Cardiac muscle cell (in vitro differentiated cells and primary cell): ENCODE results near the gene SLC5A11. TPM values are rescaled to one million over a fixed set of nuclear protein-coding genes. Genes with fewer than 3 reads are reported as not detected.
"Not testable (repeated sequence)": the region's sequence is repeated elsewhere in the genome, so short reads cannot be mapped to it uniquely, and the experiment has no call there.

ENCODE experiments used
- DNase-seq, 2 donors: peaks; one replicate each; pipeline versions ENCODE4 v3.0.0 to v3.0.0-alpha.2; 2010 to 2017; ENCODE audit warnings: low read depth in 1 of 2, low spot score in 1 of 2
- H3K27ac ChIP-seq: fragments of 200-600 bp; sonication (generic); 2 replicates; pipeline ENCODE4 v1.5.1; 2016
- H3K27me3 ChIP-seq: fragments of 200-600 bp; sonication (generic); 2 replicates; pipeline ENCODE4 v1.6.0; 2016; ENCODE audit warnings: control low read depth
- H3K36me3 ChIP-seq: fragments of 200-600 bp; sonication (generic); 2 replicates; pipeline ENCODE4 v1.5.1; 2016; ENCODE audit warnings: control low read depth
- H3K4me1 ChIP-seq: fragments of 200-600 bp; sonication (generic); 2 replicates; pipeline ENCODE4 v1.8.1; 2017; ENCODE audit warnings: low read depth, mild to moderate bottlenecking, mixed run types
- H3K4me3 ChIP-seq: fragments of 200-600 bp; sonication (generic); 2 replicates; pipeline ENCODE4 v1.5.1; 2016; ENCODE audit warnings: mild to moderate bottlenecking
- H3K9me3 ChIP-seq: fragments of 200-600 bp; sonication (generic); 2 replicates; pipeline ENCODE4 v1.5.1; 2017; ENCODE audit warnings: low read depth, mild to moderate bottlenecking, control low read depth
- polyA plus RNA-seq: library from polyadenylated mRNA; unstranded; fragments of >200 nt; fragmentation: Nextera tagmentation; extraction: Ambion mirVana; gene quantifications from 2 replicates; pipeline ENCODE4 v1.2.1, GENCODE V29; 2016
- total RNA-seq: library from RNA; depleted of rRNA; stranded (reverse); fragments of >200 nt; gene quantifications from 2 replicates; pipeline ENCODE4 v1.2.3, GENCODE V29; 2016
- TF ChIP-seq, protein P1 (sequence below): IDR thresholded peaks from 2 replicates; pipeline ENCODE4 v1.5.1; 2012; ENCODE audit warnings: low read depth, mild to moderate bottlenecking, low read length

SLC5A11 gene
- total and polyA plus RNA-seq, 2 experiments from 2014 or later: not detected

DNA sequence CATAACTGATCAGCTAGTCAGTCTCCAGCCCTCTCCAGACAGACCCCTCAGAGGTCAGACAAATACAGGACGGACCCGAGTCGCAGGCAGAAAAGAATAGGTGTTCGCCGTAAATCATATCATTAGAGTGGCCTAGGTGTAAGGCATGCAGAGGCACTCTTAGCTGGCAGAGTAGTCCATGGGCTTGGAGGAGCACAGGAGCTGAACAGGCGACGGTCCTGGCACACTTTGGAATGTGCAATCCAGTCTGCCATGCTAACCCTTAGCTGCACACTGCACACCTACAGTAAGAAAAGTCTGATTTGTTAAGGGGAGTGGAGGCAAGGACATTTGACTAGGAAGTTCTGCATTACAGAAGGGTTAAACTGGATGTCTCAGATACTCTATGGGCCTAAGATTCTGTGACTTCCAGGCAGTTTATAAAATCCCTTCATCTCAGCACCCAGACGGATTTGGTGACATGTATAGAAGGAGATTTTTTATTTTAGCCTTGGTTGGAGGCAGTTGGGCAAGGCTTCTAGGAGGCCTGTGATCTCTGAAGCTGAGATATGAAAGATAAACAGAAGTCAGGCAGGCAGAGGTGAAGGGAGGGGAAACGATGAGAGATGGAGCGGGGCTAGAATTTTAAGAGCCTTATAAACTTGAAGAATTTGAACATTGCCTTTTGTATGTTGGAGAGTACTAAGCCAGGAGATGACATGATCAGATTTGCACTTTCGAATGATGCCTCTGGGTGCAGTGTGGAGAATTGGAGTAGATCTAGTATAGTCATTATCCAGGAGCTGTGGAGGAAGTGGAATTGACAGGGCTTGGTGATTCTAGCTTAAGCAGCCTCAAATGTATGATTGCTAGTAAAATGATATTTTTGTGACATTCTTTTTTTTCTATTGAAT, 34.6 kb upstream of the SLC5A11 start:
- DNase-seq: no peak
- no peaks in the 10 kb centered on the region for H3K9me3 ChIP-seq
- peaks cover 81% of the 10 kb centered on the region for H3K36me3 ChIP-seq
- no peaks in the 10 kb centered on the region for H3K27me3 ChIP-seq
- no peak overlapping the region for H3K27ac ChIP-seq
- no peaks in the 10 kb centered on the region for H3K4me1 ChIP-seq
- no peak overlapping the region for H3K4me3 ChIP-seq
- TF ChIP-seq, protein P1, sequence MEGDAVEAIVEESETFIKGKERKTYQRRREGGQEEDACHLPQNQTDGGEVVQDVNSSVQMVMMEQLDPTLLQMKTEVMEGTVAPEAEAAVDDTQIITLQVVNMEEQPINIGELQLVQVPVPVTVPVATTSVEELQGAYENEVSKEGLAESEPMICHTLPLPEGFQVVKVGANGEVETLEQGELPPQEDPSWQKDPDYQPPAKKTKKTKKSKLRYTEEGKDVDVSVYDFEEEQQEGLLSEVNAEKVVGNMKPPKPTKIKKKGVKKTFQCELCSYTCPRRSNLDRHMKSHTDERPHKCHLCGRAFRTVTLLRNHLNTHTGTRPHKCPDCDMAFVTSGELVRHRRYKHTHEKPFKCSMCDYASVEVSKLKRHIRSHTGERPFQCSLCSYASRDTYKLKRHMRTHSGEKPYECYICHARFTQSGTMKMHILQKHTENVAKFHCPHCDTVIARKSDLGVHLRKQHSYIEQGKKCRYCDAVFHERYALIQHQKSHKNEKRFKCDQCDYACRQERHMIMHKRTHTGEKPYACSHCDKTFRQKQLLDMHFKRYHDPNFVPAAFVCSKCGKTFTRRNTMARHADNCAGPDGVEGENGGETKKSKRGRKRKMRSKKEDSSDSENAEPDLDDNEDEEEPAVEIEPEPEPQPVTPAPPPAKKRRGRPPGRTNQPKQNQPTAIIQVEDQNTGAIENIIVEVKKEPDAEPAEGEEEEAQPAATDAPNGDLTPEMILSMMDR: no peak

DNA sequence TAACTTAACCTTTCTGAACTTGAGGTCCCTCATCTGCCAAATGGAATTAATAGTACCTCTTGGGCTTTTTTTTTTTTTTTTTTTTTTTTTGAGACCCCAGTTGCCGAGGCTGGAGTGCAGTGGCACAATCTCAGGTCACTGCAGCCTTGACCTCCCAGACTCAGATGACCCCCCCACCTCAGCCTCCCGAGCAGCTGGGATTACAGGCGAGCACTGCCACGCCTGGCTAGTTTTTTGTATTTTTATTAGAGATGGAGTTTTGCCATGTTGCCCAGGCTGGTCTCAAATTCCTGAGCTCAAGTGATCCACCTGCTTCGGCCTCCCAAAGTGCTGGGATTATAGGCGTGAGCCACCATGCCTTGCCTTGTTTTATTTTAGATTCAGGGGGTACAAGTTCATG, 33.0 kb upstream of the SLC5A11 start:
- DNase-seq, H3K27ac ChIP-seq, H3K4me1 ChIP-seq, H3K9me3 ChIP-seq, H3K4me3 ChIP-seq, H3K27me3 ChIP-seq: not testable (repeated sequence)
- peaks cover 82% of the 10 kb centered on the region for H3K36me3 ChIP-seq

DNA sequence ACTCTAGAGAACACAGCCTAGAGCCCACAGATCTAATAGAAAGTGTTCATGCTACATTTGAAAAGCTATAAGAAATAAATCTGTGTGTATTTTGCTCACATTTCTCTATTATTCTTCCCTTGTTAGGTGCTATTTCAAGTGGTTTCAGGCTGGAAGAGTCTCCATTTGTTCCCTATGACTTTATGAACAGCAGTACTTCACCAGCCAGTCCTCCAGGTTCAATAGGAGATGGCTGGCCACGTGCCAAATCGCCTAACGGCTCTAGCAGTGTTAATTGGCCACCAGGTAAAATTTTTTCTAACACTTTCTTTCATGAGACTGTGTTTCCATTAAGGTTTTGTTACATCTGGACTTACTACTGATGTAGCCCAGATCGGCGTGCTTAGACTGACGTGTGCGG, 30.7 kb upstream of the SLC5A11 start:
- Histone ChIP-seq H3K27ac (no peak overlapping the region), H3K4me3 (no peak overlapping the region), H3K36me3 (peaks cover 79% of the 10 kb centered on the region), H3K27me3 (no peaks in the 10 kb centered on the region), H3K4me1 (no peaks in the 10 kb centered on the region), H3K9me3 (no peaks in the 10 kb centered on the region)
- DNase-seq: no peak
- TF ChIP-seq, protein P1: no peak

DNA sequence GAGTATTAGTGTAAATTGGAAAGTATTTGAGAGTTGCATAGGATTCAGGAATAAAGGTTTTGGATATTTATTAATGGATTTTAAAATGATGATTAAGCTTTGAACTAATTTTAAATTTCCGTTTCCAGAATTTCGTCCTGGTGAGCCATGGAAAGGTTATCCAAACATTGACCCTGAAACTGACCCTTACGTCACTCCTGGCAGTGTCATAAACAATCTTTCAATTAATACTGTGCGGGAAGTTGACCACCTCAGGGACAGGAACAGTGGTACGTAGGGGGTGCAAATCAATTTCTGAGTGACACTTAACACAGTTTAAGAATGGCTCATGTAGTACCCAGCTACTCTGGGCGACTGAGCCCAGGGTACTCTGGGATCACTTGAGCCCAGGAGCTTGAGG, 29.1 kb upstream of the SLC5A11 start:
- Histone ChIP-seq H3K27ac (no peak overlapping the region), H3K9me3 (no peaks in the 10 kb centered on the region), H3K4me1 (no peaks in the 10 kb centered on the region), H3K36me3 (peaks cover 84% of the 10 kb centered on the region), H3K4me3 (no peak overlapping the region), H3K27me3 (no peaks in the 10 kb centered on the region)
- TF ChIP-seq, protein P1: no peak
- no peak for DNase-seq

DNA sequence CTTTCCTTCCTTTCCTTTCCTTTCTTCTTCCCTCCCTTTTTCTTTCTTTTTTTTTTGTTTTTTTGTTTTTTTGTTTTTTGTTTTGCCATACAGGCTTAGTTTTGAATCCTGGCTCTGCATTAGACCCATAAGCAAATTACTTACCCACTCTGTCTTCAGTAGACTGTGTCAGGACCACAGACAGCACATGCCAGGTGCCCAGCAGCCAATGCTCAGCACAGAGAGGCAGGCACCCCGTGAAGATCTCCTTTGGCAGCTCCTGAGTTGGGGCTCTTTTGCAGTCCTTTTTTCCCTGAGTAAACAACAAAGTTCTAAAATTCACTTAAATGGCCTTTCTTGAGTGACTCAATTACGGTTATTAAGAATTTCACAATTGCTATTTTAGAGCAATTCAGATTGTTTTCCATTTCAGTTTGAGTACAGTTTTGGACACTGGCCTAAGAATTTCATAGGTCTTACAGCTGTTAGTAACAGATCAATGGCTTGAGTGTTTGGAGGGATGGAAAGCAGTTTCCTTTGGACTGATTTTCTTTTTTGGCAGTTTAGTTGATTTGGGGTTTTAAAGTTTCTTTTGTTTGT, 26.2 kb upstream of the SLC5A11 start:
- no peak overlapping the region for H3K27ac ChIP-seq
- peak in 1 of 2 donors; percentile 21 for DNase-seq
- H3K9me3 ChIP-seq: no peaks in the 10 kb centered on the region
- H3K4me1 ChIP-seq: no peaks in the 10 kb centered on the region
- no peak overlapping the region for H3K4me3 ChIP-seq
- peaks cover 91% of the 10 kb centered on the region for H3K36me3 ChIP-seq
- no peaks in the 10 kb centered on the region for H3K27me3 ChIP-seq
- TF ChIP-seq, protein P1: no peak

DNA sequence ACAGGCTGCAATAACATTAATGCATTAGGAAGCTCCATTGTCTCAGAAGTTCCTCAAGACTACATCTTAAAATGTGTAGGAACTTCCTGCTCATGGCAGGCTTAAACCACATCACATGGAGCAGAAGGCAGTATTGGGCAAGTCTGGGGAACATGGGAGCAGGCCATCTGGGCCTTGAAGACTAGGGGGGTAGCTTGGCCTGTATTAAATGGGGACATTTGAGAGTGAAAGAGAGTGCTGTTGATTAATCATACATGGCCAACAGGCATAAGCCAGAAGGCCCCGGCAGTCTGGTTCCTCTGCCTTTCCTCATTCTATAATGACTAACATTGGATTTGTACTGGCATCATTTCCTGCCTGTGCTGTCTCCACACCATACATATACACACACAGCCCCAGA, 25.2 kb upstream of the SLC5A11 start:
- Histone ChIP-seq H3K4me1 (no peaks in the 10 kb centered on the region), H3K27ac (no peak overlapping the region), H3K9me3 (no peaks in the 10 kb centered on the region), H3K4me3 (no peak overlapping the region), H3K27me3 (no peaks in the 10 kb centered on the region), H3K36me3 (peaks cover 83% of the 10 kb centered on the region)
- peak in 1 of 2 donors; percentile 12 for DNase-seq
- TF ChIP-seq, protein P1: no peak
